Measurements from ENCODE around the gene CBLN3.

The CBLN3 gene

GRCh38 chr14:24439830-24440605, 10.6 kb upstream of the CBLN3 start:
- no peak for DNase-seq (ENCODE audit: low read depth in 2 of 3, low spot score in 2 of 3)

- no peak for DNase-seq (ENCODE audit: low read depth in 2 of 3, low spot score in 2 of 3)
These were observed 9.8 kb upstream of the CBLN3 start for GRCh38 chr14:24439257-24439656.

- DNase-seq (ENCODE audit: low read depth in 2 of 3, low spot score in 2 of 3) = no peak
These were observed 9.0 kb upstream of the CBLN3 start for GRCh38 chr14:24438223-24439097.

GRCh38 chr14:24437736-24438067, 8.2 kb upstream of the CBLN3 start:
- no peak for DNase-seq (ENCODE audit: low read depth in 2 of 3, low spot score in 2 of 3)

GRCh38 chr14:24437020-24437735, 7.7 kb upstream of the CBLN3 start:
- DNase-seq (ENCODE audit: low read depth in 2 of 3, low spot score in 2 of 3) = no peak

- no peak for DNase-seq (ENCODE audit: low read depth in 2 of 3, low spot score in 2 of 3)
These were observed 7.0 kb upstream of the CBLN3 start for GRCh38 chr14:24436355-24437019.

- no peak for DNase-seq (ENCODE audit: low read depth in 2 of 3, low spot score in 2 of 3)
These were observed 6.5 kb upstream of the CBLN3 start for GRCh38 chr14:24435998-24436354.

GRCh38 chr14:24435192-24435810, 5.8 kb upstream of the CBLN3 start:
- DNase-seq (ENCODE audit: low read depth in 2 of 3, low spot score in 2 of 3) = no peak

GRCh38 chr14:24434676-24435075, 5.2 kb upstream of the CBLN3 start:
- no peak for DNase-seq (ENCODE audit: low read depth in 2 of 3, low spot score in 2 of 3)

GRCh38 chr14:24434036-24434435, 4.6 kb upstream of the CBLN3 start:
- DNase-seq (ENCODE audit: low read depth in 2 of 3, low spot score in 2 of 3) = no peak

- DNase-seq (ENCODE audit: low read depth in 2 of 3, low spot score in 2 of 3) = no peak
These were observed 3.0 kb upstream of the CBLN3 start for GRCh38 chr14:24432259-24433131.

- peak; percentile 68 to 84 (median 80) for DNase-seq (ENCODE audit: low read depth in 2 of 3, low spot score in 2 of 3)
These were observed 2.2 kb upstream of the CBLN3 start for GRCh38 chr14:24431569-24432258.

- no peak for DNase-seq (ENCODE audit: low read depth in 2 of 3, low spot score in 2 of 3)
These were observed 1.5 kb upstream of the CBLN3 start for GRCh38 chr14:24430682-24431568.

- DNase-seq (ENCODE audit: low read depth in 2 of 3, low spot score in 2 of 3) = peak in 1 of 3 experiments; percentile 63
These were observed 744 bp upstream of the CBLN3 start for GRCh38 chr14:24430143-24430681.

- DNase-seq (ENCODE audit: low read depth in 2 of 3, low spot score in 2 of 3) = no peak
These were observed 657 bp downstream of the CBLN3 start for GRCh38 chr14:24428628-24429394.

- no peak for DNase-seq (ENCODE audit: low read depth in 2 of 3, low spot score in 2 of 3)
These were observed 1.6 kb downstream of the CBLN3 start for GRCh38 chr14:24427537-24428508.
